Psoas muscle (tissue), 8 donors: ENCODE results near the gene SYT12. TPM values are rescaled to one million over a fixed set of nuclear protein-coding genes. Genes with fewer than 3 reads are reported as not detected.

Experiments used
- ATAC-seq, 4 donors: fragments of 200-7000 bp; cut with Tn5 transposase; one replicate each; pipeline ENCODE4 v1.9.1; 2020; ENCODE audit warnings: moderate library complexity in 3 of 4, mild to moderate bottlenecking in 2 of 4
- DNase-seq, 2 donors: peaks; one replicate each; pipeline ENCODE4 v3.0.0-alpha.2; 2020
- H3K27ac ChIP-seq: fragments of 200-600 bp; one replicate; pipeline ENCODE4 v1.8.0; 2022
- H3K27me3 ChIP-seq, 3 donors: fragments of 200-600 bp in 1 of 3; one replicate each; pipeline versions ENCODE4 v1.6.1 to v1.8.0; 2013 to 2022; ENCODE audit warnings: low read length in 2 of 3, mild to moderate bottlenecking in 2 of 3, moderate library complexity in 1 of 3; ENCODE audit not compliant: insufficient read depth in 3 of 3
- H3K36me3 ChIP-seq, 2 donors: fragments of 200-600 bp in 1 of 2; one replicate each; pipeline versions ENCODE4 v1.6.1 to v1.8.0; 2013 to 2022; ENCODE audit warnings: low read depth in 1 of 2, mild to moderate bottlenecking in 1 of 2, moderate library complexity in 1 of 2; ENCODE audit not compliant: insufficient read depth in 1 of 2
- H3K4me1 ChIP-seq: fragments of 200-600 bp; one replicate; pipeline ENCODE4 v1.8.0; 2022
- H3K4me3 ChIP-seq: fragments of 200-600 bp; one replicate; pipeline ENCODE4 v1.8.0; 2022; ENCODE audit warnings: mild to moderate bottlenecking
- H3K9me3 ChIP-seq: fragments of 200-600 bp; one replicate; pipeline ENCODE4 v1.8.0; 2022
- WGBS, 3 donors: extraction: QIAGEN DNeasy Blood & Tissue Kit; methylation state at CpG; one replicate each; pipeline versions ENCODE4 v1.1.6 to v1.1.7; 2013; 5-methylcytosine and 5-hydroxymethylcytosine counted together
- intact Hi-C, 2 donors: fragments of 100-400 bp; cut with DNase I; formaldehyde crosslinking; loops; one replicate each; pipeline versions ENCODE4 v1.11.0 to v1.14.2; 2022
- polyA plus RNA-seq, 3 donors: library from polyadenylated mRNA; stranded (reverse); fragments of 200-250 nt; gene quantifications; one replicate each; pipeline ENCODE4 v1.2.3, GENCODE V29; 2013
- total RNA-seq, 4 donors: library from RNA; stranded (reverse); fragmentation: NEBNext Ultra II Directional in 2 of 4; extraction: Animal tissue kit (Norgen Biotek cat#: 25700) in 2 of 4; gene quantifications; one replicate each; pipeline versions ENCODE4 v1.2.1 to v1.2.4, GENCODE V29; 2021 to 2023
- TF ChIP-seq, protein P1 (sequence below): fragments of 200-600 bp; IDR thresholded peaks from one replicate; pipeline ENCODE4 v1.8.0; 2022; ENCODE audit warnings: antibody characterized with exemption
- donor health status: healthy with polysubstance abuse.
- donor health status: DM: no; HTN: no; CAD: no; lungs with moderate emphysema.
- donor health status: Bipolar disorder and iron deficiency.
- donor health status: healthy.
- donor health status: DM: yes; HTN: yes; CAD: no.
- donor health status: DM: no; HTN: no; CAD: no.
- donor health status: DM: no; HTN: no; CAD: no.
- donor health status: DM: yes; HTN: yes; CAD: no.

SYT12 gene
- total and polyA plus RNA-seq, 7 donors = 0.17 to 0.61 (median 0.29) TPM; not detected in 1

DNA sequence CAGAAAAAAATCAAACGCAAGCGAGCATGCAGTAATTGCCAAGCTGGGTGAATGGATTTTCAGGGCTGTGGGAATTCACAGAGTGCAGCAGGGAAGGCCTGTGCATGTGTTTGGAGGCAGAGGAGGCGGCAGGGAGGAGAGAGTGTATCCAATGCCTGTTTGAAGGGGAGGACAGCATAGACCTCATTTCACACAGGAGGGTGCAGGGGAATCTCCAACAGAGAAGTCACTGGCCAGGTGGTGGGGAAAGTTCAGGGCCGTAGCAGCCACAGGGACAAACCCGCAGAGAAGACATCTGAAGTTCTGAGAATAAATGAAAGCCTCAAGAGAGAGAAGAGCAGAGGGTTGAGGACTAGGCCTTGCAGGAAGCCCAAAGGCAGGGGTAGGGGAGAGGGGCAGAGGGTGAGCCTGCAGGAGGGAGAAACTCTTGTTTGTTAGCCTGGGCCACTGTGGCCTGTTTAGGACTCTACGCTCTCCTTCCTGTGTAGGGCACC is 76.9 kb downstream of the SYT12 start:
- TF ChIP-seq, protein P1, sequence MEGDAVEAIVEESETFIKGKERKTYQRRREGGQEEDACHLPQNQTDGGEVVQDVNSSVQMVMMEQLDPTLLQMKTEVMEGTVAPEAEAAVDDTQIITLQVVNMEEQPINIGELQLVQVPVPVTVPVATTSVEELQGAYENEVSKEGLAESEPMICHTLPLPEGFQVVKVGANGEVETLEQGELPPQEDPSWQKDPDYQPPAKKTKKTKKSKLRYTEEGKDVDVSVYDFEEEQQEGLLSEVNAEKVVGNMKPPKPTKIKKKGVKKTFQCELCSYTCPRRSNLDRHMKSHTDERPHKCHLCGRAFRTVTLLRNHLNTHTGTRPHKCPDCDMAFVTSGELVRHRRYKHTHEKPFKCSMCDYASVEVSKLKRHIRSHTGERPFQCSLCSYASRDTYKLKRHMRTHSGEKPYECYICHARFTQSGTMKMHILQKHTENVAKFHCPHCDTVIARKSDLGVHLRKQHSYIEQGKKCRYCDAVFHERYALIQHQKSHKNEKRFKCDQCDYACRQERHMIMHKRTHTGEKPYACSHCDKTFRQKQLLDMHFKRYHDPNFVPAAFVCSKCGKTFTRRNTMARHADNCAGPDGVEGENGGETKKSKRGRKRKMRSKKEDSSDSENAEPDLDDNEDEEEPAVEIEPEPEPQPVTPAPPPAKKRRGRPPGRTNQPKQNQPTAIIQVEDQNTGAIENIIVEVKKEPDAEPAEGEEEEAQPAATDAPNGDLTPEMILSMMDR = no peak
- intact Hi-C loops = no loop called here
- 93 to 94% (median 93%) methylated on average over 6 of the region's 6 CpGs for WGBS, 3 donors
- H3K4me1 ChIP-seq = no peaks in the 10 kb centered on the region
- no peaks in the 10 kb centered on the region for H3K27me3 ChIP-seq
- no peaks in the 10 kb centered on the region for H3K9me3 ChIP-seq
- no peak for DNase-seq
- H3K36me3 ChIP-seq = no peaks in the 10 kb centered on the region
- H3K4me3 ChIP-seq = no peak overlapping the region
- no peak overlapping the region for H3K27ac ChIP-seq
- ATAC-seq = no peak

Other genes starting within 250 kb of the SYT12 start
- gene RCE1, start 179.7 kb upstream of the SYT12 start, total RNA-seq = 1 to 10 TPM; 3.1 to 5.0 (median 4.3) TPM
- gene RCE1, start 179.7 kb upstream of the SYT12 start, polyA plus RNA-seq = 10 to 100 TPM in 1 of 3 donors, 1 to 10 TPM in 2; 4.2 to 13.2 (median 5.1) TPM
- 10 to 100 TPM in 3 of 4 donors, 1 to 10 TPM in 1; 7.4 to 11.8 (median 10.7) TPM for gene LRFN4, start 166.1 kb upstream of the SYT12 start, total RNA-seq
- 10 to 100 TPM in 2 of 3 donors, 1 to 10 TPM in 1; 8.5 to 16.6 (median 15.3) TPM for gene LRFN4, start 166.1 kb upstream of the SYT12 start, polyA plus RNA-seq
- gene PC, start 64.8 kb upstream of the SYT12 start, total RNA-seq = 10 to 100 TPM; 16.7 to 33.0 (median 25.3) TPM
- 10 to 100 TPM; 11.1 to 48.8 (median 18.3) TPM for gene PC, start 64.8 kb upstream of the SYT12 start, polyA plus RNA-seq
- gene C11orf86, start 47.8 kb upstream of the SYT12 start, total RNA-seq = not detected
- under 1 TPM in 2 of 3 donors, not detected in 1; 0.04 to 0.10 TPM for gene C11orf86, start 47.8 kb upstream of the SYT12 start, polyA plus RNA-seq
- 10 to 100 TPM in 3 of 4 donors, 1 to 10 TPM in 1; 9.7 to 41.7 (median 27.5) TPM for gene RHOD, start 33.7 kb downstream of the SYT12 start, total RNA-seq
- 10 to 100 TPM; 14.2 to 56.5 (median 20.9) TPM for gene RHOD, start 33.7 kb downstream of the SYT12 start, polyA plus RNA-seq
- 10 to 100 TPM; 51.1 to 61.4 (median 54.5) TPM for gene KDM2A, start 96.1 kb downstream of the SYT12 start, total RNA-seq
- 10 to 100 TPM; 26.6 to 67.9 (median 28.0) TPM for gene KDM2A, start 96.1 kb downstream of the SYT12 start, polyA plus RNA-seq
- 10 to 100 TPM; 41.7 to 46.8 (median 46.1) TPM for gene GRK2, start 243.3 kb downstream of the SYT12 start, total RNA-seq
- 10 to 100 TPM; 37.3 to 56.8 (median 46.2) TPM for gene GRK2, start 243.3 kb downstream of the SYT12 start, polyA plus RNA-seq